Stimulated activated CD4-positive, alpha-beta T cell treated with anti-CD3 and anti-CD28 coated beads, Interleukin-12 subunit alpha, Interleukin-12 subunit beta, amount 100 ng/mL, for 4 hours (primary cell): ENCODE measurements around the gene TEPSIN.

ENCODE experiments used
- DNase-seq: peaks from one replicate; pipeline ENCODE4 v3.0.0-alpha.2; 2020

TEPSIN gene

DNA sequence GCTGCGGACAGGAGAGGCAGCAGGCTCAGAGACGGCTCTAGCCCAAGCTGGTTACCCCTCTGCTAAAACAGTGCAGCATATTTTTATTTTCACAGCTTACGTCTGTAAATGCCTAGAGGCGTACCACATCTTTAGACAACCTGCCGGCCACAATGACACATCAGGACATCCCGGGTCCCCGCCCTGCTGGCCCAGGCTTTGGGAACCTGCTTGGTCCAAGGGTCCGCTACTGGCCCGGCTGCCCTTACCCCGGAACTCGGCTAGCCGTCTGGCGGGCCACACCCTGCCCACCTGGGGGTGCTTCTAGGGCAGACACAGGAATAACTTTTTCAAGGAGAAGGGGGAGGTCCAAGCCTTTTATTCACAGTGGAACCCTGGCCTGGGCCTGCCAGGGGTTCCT is 20.4 kb downstream of the TEPSIN start:
- no peak for DNase-seq

DNA sequence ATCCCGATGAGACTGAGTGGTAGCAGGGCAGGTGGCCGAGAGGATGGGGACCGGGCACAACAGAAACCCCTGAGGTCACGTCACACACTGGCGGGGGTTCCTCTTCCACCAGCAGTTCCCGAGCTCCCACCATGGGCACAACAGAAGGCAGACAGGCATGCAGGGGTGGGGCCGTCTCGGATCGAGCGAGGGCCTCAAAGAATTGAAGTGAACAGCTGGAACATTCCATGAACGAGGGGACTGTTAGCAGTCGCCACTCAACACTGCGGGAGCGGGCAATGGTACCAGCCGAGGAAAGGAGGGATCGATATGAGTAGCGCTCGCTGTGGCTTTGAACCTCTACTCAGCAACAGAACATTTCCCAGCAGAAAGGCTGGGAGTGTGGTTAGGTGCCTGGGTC is 21.4 kb downstream of the TEPSIN start:
- DNase-seq, result no peak

- no peak for DNase-seq
Observed at GRCh38 chr17:81213978-81214377, 24.9 kb downstream of the TEPSIN start.

- no peak for DNase-seq
Observed at GRCh38 chr17:81212365-81212764, 26.5 kb downstream of the TEPSIN start.

DNA sequence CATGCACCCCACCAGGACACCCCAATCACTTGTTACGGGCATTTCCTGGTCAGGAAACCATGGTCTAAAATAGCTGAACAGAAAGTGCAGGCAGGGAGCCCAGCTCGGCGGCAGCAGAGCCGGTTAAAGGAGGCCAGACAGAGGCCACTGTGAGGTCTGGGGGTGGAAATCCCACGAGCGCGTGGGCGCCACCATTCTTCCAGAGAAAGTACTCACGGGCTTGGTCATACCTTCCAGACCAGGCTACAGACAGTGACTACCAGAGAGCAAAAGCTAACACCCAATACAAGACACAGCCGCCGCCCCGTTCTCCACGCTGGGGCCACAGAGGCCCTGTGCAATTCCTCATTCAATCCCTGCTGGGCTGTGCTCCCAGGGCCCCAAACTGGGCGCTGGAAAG is 28.0 kb downstream of the TEPSIN start:
- no peak for DNase-seq

- DNase-seq, result no peak
Observed at GRCh38 chr17:81210466-81210865, 28.4 kb downstream of the TEPSIN start.

DNA sequence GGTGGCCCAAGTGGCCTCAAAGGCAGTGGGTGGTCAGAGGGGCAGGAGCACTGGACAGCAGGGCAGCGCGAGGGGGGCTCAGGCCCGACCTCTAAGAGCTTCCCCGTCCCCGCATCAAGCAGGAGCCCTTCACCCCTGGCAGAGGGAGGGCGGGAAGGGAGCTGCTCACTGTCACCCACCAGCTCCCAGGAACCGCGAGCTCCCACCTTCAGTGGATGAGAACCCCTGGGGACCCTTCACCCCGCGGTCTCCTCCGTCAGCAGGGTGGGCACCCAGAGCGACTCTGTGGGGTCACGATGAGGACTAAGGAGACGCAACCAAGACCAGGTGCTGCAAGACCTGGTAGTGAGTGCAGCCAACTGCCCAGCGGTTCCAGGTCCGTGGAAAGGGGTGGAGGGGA is 29.7 kb downstream of the TEPSIN start:
- no peak for DNase-seq

GRCh38 chr17:81208651-81209050 is 30.2 kb downstream of the TEPSIN start:
- no peak for DNase-seq

DNA sequence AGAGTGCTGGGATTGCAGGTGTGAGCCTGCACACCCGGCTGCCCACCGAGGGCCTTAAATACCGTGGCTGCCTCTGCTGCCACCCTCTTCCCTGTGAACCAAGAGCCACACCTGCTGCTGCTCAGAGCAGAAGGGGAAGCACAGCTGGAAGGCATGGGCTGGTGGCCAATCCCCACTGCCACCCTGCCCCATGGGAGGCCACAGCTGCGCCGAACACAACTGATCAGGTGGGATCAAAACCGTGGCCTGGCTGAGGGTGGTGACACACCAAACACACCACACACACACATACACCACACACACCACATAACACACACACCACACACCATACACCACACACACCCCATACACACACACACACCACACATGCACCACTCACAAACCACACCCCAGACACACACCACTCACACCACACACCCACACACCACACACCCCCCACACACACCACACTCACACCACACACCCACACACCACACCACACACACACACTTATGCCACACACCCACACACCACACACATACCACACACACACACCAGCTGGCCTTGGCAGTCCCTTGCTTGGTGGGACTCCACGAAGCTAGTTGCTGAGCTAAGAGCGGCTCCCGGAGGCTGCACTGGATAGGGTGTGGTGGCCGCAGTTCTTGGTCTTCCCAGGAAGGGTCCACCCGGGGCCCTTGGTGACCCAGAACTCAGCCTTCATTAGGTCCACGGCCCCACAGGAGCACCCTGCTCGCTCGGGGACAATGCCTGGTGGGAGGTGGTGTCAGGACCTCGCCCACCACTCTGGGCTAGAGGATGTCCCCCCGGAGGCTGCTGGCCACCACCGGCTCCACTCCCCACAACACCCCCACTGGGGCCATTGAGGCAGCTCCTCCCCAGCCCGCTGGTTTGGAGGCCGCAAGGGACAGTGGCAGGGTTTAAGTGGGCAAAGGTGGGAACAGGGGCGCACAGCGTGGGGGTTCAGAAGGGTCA is 31.0 kb downstream of the TEPSIN start:
- no peak for DNase-seq

GRCh38 chr17:81206657-81207056 is 32.2 kb downstream of the TEPSIN start:
- DNase-seq, result no peak

DNA sequence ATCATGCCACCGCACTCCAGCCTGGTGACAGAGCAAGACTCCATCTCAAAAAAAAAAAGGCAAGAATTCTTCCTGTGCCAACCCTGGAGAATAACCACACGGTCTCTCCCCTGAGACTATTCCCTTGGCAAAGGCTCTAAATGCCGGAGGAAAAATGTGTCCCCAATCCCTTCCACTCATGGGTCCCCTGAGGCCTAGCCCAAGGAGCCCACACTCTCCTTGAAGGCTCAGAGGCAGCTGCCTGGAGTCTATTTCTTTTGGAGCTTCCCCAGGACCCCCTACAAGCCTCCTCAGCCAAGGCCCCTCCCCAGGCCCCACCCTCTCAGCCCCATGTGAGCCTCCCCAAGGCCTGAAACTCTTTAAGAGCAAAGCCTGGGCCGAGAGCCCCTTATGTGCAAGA is 32.7 kb downstream of the TEPSIN start:
- no peak for DNase-seq

- DNase-seq, result no peak
Observed at GRCh38 chr17:81204578-81204977, 34.3 kb downstream of the TEPSIN start.

DNA sequence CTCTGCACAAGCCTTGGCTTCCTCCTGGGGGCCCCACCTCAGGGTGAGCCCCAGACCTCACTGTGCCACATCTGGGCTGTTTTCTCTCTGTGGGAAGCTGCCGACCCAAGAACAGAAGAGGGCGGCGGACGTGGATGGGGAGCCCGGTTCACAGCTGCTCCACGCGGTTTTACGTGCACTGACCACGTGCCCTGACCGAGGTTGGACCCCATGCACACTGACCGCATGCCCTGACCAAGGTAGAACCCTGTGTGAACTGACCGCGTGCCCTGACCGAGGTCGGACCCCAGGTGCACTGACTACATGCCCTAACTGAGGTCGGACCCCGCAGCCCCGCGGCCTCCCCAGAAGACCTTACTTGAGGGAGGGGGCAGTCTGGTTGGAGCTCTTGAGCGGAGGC is 35.7 kb downstream of the TEPSIN start:
- no peak for DNase-seq

DNA sequence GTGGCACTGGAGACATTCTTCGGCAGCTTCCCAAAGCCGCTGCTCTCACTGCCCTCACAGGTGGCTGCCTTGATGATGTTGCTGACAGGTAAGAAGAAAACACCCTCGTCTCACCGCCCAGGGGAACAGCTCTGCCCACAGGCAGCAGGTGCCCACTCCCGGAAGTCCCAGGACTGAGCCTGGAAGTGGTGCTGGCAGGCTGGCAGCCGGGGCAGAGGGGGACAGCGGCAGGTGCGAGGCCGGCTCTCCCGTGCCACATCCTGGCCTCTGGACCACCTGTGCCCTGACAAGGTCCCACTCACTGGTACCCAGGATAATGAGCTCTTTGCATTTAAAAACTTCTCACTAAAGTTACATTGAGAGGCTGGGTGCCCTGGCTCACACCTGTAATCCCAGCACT is 36.5 kb downstream of the TEPSIN start:
- no peak for DNase-seq

DNA sequence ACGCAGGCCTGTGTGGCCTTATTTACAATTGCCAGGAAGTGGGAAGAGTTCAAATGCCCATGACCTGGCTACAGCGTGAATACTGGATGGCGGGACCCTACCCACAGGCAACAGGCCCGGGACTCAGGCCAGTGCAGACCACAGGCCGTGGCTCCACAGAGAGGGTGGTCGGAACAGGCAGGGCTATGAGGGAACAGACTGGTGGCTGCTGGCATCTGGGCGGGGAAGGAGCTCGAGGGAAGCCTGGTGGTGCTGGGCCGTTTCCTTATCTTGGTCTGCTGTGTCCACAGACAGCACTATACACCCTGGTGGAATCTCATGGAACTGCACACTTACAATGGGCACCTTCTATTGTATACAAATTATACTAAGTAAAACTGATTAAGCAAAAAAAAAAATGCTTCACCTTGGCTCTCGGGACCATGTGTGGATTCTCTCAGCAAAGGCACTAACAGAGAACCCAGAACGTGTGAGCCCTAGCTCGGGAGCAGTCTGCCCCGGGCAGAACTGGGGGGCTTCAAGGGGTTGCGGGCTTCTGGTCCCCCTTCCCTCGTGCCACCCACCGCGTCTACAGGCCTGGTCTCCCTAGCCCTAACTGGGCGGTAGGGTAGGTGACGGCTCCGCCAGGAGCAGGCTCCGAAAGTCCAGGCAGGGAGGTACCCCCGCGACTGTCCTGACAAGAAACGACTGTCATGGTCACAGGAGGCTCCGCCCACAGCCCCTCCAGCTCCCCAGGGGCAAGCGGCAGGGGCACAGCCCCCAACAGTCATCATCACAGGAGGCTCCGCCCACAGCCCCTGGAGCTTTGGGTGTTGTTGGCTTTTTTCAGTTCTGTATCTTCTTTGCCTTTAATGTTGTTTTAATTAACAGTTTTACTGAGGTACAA is 37.9 kb downstream of the TEPSIN start:
- no peak for DNase-seq

GRCh38 chr17:81200201-81200600 is 38.7 kb downstream of the TEPSIN start:
- DNase-seq, result no peak

GRCh38 chr17:81199482-81199830 is 39.4 kb downstream of the TEPSIN start:
- DNase-seq, result no peak

GRCh38 chr17:81198826-81199481 is 39.9 kb downstream of the TEPSIN start:
- DNase-seq, result no peak

DNA sequence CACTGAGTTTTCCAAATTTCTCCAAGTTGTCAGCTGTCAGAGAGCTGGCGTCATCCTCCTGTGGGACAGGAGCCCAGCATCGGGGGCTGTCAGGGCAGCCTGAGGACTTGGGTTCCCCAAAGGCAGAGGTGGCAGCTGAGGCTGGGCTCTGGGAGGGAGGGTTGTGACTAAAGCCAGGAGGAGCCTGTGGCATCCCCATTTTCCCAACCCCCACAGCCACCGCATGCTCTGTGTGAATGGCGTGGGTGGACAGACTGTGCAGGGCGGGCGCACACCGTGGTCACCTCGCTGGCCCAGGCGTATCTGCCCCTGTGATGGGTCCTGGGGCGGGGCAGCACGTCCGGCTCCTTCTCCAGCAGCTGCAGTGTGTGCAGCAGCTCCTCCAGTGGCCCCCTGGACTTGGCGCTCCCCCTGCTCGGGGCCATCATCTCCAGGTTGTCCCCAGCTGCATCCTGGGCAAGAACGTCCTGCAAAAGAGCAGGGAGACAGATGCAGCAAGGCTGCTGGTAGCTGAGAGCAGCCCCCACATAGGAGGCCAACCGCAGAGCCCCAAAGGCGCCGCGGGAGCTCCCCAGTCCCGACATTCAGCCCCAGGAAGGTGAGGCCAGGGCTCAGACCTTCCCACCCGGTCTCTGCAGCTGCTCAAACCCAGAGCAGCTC is 40.9 kb downstream of the TEPSIN start:
- DNase-seq, result no peak

DNA sequence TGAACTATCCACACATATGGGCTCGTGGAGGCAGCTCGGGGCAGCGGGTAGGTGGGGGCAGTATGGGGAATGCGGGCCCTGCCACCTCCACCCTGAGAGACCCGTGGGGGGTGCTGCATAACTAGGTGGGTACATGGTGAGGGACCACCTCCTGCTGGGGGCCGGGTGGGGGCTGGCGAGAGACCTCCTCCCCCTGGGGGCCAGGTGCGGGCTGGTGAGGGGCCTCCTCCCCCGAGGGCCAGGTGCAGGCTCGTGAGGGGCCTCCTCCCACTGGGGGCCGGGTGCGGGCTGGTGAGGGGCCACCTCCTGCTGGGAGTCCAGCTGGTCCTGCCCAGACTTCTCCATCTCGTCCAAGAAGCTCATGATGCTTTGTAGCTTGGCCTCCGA is 41.5 kb downstream of the TEPSIN start:
- DNase-seq, result no peak

- DNase-seq, result no peak
Observed at GRCh38 chr17:81196505-81197408, 42.1 kb downstream of the TEPSIN start.
